Spleen (tissue), 11 donors: ENCODE data around the gene ZNF491. TPM values are rescaled to one million over a fixed set of nuclear protein-coding genes. Genes with fewer than 3 reads are reported as not detected.

Source experiments
- DNase-seq: peaks from one replicate; pipeline ENCODE4 v3.0.0-alpha.2; 2020
- H3K27ac ChIP-seq, 8 donors: fragments of 200-600 bp; sonication (generic) in 7 of 8; 1 replicate in 4 of 8; 2 replicates in 4 of 8; pipeline versions ENCODE4 v1.5.0 to v1.8.0; 2016 to 2021; ENCODE audit warnings: inconsistent platforms in 4 of 8, mild to moderate bottlenecking in 4 of 8, moderate library complexity in 1 of 8
- H3K27me3 ChIP-seq, 7 donors: fragments of 200-600 bp; sonication (generic) in 6 of 7; replicated peaks in 1 of 7; 1 replicate in 4 of 7; 2 replicates in 3 of 7; pipeline versions ENCODE4 v1.5.0 to v1.8.0; 2016 to 2021; ENCODE audit warnings: inconsistent platforms in 3 of 7, mild to moderate bottlenecking in 1 of 7
- H3K36me3 ChIP-seq, 6 donors: fragments of 200-600 bp; sonication (generic) in 5 of 6; 1 replicate in 4 of 6; 2 replicates in 2 of 6; pipeline versions ENCODE4 v1.5.0 to v1.8.0; 2016 to 2021; ENCODE audit warnings: inconsistent platforms in 2 of 6
- H3K4me1 ChIP-seq, 6 donors: fragments of 200-600 bp; sonication (generic) in 5 of 6; 1 replicate in 3 of 6; 2 replicates in 3 of 6; pipeline versions ENCODE4 v1.5.0 to v1.8.0; 2016 to 2021; ENCODE audit warnings: inconsistent platforms in 3 of 6
- H3K4me3 ChIP-seq, 8 donors: fragments of 200-600 bp; sonication (generic) in 7 of 8; 1 replicate in 4 of 8; 2 replicates in 4 of 8; pipeline versions ENCODE4 v1.5.0 to v1.8.0; 2016 to 2021; ENCODE audit warnings: inconsistent platforms in 4 of 8, mild to moderate bottlenecking in 4 of 8, moderate library complexity in 2 of 8
- H3K9me3 ChIP-seq, 8 donors: fragments of 200-600 bp; sonication (generic) in 7 of 8; 1 replicate in 4 of 8; 2 replicates in 4 of 8; pipeline versions ENCODE4 v1.5.0 to v1.8.0; 2016 to 2021; ENCODE audit warnings: inconsistent platforms in 4 of 8
- POLR2A ChIP-seq, 3 donors: fragments of 450-650 bp; IDR thresholded peaks; one replicate each; pipeline ENCODE4 v1.5.1; 2017; ENCODE audit warnings: antibody characterized with exemption in 3 of 3, mild to moderate bottlenecking in 1 of 3
- POLR2AphosphoS5 ChIP-seq, 3 donors: sonication (generic); formaldehyde crosslinking; IDR thresholded peaks; one replicate each; pipeline ENCODE4 v1.5.1; 2017; ENCODE audit warnings: antibody characterized with exemption in 3 of 3
- WGBS, 5 donors: extraction: QIAGEN DNeasy Blood & Tissue Kit in 3 of 5; methylation state at CpG; one replicate each; pipeline versions ENCODE4 v1.1.5 to v1.1.7; 2013 to 2018; 5-methylcytosine and 5-hydroxymethylcytosine counted together
- intact Hi-C: fragments of 100-400 bp; cut with DNase I; formaldehyde crosslinking; loops from one replicate; pipeline ENCODE4 v1.15.0; 2023; ENCODE audit warnings: low total_unique reads
- polyA plus RNA-seq, 3 donors: library from polyadenylated mRNA; stranded (reverse); fragments of 200-250 nt; gene quantifications; one replicate each; pipeline ENCODE4 v1.2.1, GENCODE V29; 2013
- total RNA-seq, 7 donors: library from RNA; depleted of rRNA in 3 of 7; stranded (reverse); fragments of >200 nt in 3 of 7; fragmentation: NEBNext Ultra II Directional in 4 of 7; extraction: Animal tissue kit (Norgen Biotek cat#: 25700) in 4 of 7; gene quantifications; one replicate each; pipeline versions ENCODE4 v1.1.0 to v1.2.1, GENCODE V29; 2016 to 2021
- TF ChIP-seq, protein P1 (sequence below), 11 experiments: fragments of 200-600 bp in 7 of 11; fragments of 450-650 bp in 4 of 11; sonication (generic) in 4 of 11; IDR thresholded peaks in 8 of 11; conservative IDR thresholded peaks in 3 of 11; 1 replicate in 7 of 11; 2 replicates in 4 of 11; pipeline versions ENCODE4 v1.4.0 to v1.8.0; 2016 to 2021; ENCODE audit warnings: antibody characterized with exemption in 11 of 11, inconsistent platforms in 4 of 11, mild to moderate bottlenecking in 1 of 11
- donor health status: healthy with polysubstance abuse.
- donor health status: DM: no; HTN: no; CAD: no; lungs with moderate emphysema.
- donor health status: DM: no; HTN: no; CAD: no.
- donor health status: Bipolar disorder and iron deficiency.
- donor health status: healthy.
- donor health status: DM: no; HTN: no; CAD: no.
- donor health status: DM: yes; HTN: yes; CAD: no.

ZNF491 gene
- total and polyA plus RNA-seq, 10 donors: 0.61 to 3.5 (median 2.3) TPM

DNA sequence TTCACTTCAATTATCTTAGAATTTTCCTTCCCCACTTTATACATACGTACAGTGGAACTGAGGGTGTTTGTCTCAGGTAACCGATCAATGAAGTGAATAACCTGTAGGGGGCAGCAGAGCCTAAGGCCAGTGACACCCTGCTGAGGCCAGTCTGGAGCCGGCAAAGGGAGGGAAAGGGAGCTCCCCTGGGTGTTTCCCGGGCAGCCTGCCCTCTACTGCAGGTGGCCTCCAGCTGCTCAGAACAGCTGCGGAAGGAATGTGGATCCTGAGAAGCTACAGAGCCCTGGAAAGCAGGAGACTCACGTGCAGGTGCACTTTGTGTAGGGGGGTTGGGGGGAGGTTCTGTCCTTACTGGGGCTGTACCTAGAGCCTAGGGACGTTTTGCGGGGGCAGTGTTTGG is 832 bp upstream of the ZNF491 start:
- peak; percentile 87 for DNase-seq
- H3K27ac ChIP-seq: peak overlapping the region in 4 of 8 donors; percentile 80 to 86 (median 82)
- H3K4me1 ChIP-seq: peaks cover 9 to 30% (median 21%) of the 10 kb centered on the region in 6 donors
- H3K9me3 ChIP-seq: peaks cover 0 to 16% (median 4%) of the 10 kb centered on the region in 8 donors
- TF ChIP-seq, protein P1, sequence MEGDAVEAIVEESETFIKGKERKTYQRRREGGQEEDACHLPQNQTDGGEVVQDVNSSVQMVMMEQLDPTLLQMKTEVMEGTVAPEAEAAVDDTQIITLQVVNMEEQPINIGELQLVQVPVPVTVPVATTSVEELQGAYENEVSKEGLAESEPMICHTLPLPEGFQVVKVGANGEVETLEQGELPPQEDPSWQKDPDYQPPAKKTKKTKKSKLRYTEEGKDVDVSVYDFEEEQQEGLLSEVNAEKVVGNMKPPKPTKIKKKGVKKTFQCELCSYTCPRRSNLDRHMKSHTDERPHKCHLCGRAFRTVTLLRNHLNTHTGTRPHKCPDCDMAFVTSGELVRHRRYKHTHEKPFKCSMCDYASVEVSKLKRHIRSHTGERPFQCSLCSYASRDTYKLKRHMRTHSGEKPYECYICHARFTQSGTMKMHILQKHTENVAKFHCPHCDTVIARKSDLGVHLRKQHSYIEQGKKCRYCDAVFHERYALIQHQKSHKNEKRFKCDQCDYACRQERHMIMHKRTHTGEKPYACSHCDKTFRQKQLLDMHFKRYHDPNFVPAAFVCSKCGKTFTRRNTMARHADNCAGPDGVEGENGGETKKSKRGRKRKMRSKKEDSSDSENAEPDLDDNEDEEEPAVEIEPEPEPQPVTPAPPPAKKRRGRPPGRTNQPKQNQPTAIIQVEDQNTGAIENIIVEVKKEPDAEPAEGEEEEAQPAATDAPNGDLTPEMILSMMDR (IDR thresholded peaks at IDR 0.05 in 8 of 11, conservative IDR thresholded peaks at IDR 0.05 in 3 of 11): peak; percentile 49 to 88 (median 84)
- TF ChIP-seq POLR2A (IDR thresholded peaks at IDR 0.05): no peak
- TF ChIP-seq POLR2AphosphoS5 (IDR thresholded peaks at IDR 0.05): peak in 2 of 3 donors; percentile 59
- intact Hi-C loops: loop anchor here (5.0 kb wide), 1 partner anchor 195 kb away; no protein-coding TSS in a partner anchor
- H3K4me3 ChIP-seq: peak overlapping the region in 3 of 8 donors; percentile 59 to 79 (median 70)
- H3K27me3 ChIP-seq: no peaks in the 10 kb centered on the region
- no peaks in the 10 kb centered on the region for H3K36me3 ChIP-seq
- 5 to 10% (median 7%) methylated on average over 8 of the region's 8 CpGs for WGBS, 5 donors

DNA sequence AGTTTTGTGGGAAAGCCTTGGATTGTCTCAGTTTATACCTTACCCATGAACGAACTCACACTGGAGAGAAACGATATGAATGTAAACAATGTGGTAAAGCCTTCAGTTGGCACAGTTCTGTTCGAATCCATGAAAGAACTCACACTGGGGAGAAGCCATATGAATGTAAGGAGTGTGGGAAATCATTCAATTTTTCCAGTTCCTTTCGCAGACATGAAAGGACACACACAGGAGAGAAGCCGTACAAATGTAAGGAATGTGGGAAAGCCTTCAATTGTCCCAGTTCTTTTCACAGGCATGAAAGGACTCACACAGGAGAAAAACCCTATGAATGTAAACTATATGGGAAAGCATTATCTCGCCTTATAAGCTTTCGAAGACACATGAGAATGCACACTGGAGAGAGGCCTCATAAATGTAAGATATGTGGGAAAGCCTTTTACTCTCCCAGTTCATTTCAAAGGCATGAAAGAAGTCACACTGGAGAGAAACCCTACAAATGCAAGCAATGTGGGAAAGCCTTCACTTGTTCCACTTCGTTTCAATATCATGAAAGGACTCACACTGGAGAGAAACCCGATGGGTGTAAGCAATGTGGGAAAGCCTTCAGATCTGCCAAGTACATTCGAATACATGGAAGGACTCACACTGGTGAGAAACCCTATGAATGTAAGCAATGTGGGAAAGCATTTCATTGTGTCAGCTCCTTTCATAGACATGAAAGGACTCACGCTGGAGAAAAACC is 8.2 kb downstream of the ZNF491 start:
- 90 to 96% (median 93%) methylated on average over 11 of the region's 11 CpGs for whole genome bisulfite sequencing, 5 donors
- H3K4me3 ChIP-seq: no peak overlapping the region

DNA sequence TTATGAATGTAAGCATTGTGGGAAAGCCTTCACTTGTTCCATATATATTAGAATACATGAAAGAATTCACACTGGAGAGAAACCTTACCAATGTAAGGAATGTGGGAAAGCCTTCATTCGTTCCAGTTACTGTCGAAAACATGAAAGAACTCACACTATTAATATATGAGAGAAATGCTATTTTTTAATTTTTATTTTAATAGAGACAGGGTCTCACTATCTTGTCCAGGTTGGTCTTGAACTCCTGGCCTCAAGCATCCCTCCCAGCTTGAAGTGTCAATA is 8.7 kb downstream of the ZNF491 start:
- DNase-seq: no peak
- Histone ChIP-seq H3K4me1 (peaks cover 0 to under 1% (median 0%) of the 10 kb centered on the region in 6 donors), H3K9me3 (peaks cover 13 to 77% (median 56%) of the 10 kb centered on the region in 8 donors), H3K27ac (no peak overlapping the region), H3K36me3 (peaks cover 0 to 33% (median 15%) of the 10 kb centered on the region in 6 donors), H3K27me3 (no peaks in the 10 kb centered on the region), H3K4me3 (no peak overlapping the region)
- TF ChIP-seq POLR2AphosphoS5 (IDR thresholded peaks at IDR 0.05) (no peak), POLR2A (IDR thresholded peaks at IDR 0.05) (no peak)
- TF ChIP-seq, protein P1 (IDR thresholded peaks at IDR 0.05 in 8 of 11, conservative IDR thresholded peaks at IDR 0.05 in 3 of 11): no peak
- intact Hi-C loops: no loop called here
- WGBS, 5 donors: 95 to 100% (median 97%) methylated on average over 2 of the region's 2 CpGs

More for the DNA sequence above, 8.2 kb downstream of the ZNF491 start:
- DNase-seq: no peak
- intact Hi-C loops: no loop called here
- no peaks in the 10 kb centered on the region for H3K4me1 ChIP-seq
- peaks cover 13 to 79% (median 56%) of the 10 kb centered on the region in 8 donors for H3K9me3 ChIP-seq
- H3K27me3 ChIP-seq: no peaks in the 10 kb centered on the region
- TF ChIP-seq, protein P1 (IDR thresholded peaks at IDR 0.05 in 8 of 11, conservative IDR thresholded peaks at IDR 0.05 in 3 of 11): no peak
- no peak for TF ChIP-seq POLR2AphosphoS5 (IDR thresholded peaks at IDR 0.05)
- TF ChIP-seq POLR2A (IDR thresholded peaks at IDR 0.05): no peak
- no peak overlapping the region for H3K27ac ChIP-seq
- peaks cover 0 to 33% (median 15%) of the 10 kb centered on the region in 6 donors for H3K36me3 ChIP-seq

DNA sequence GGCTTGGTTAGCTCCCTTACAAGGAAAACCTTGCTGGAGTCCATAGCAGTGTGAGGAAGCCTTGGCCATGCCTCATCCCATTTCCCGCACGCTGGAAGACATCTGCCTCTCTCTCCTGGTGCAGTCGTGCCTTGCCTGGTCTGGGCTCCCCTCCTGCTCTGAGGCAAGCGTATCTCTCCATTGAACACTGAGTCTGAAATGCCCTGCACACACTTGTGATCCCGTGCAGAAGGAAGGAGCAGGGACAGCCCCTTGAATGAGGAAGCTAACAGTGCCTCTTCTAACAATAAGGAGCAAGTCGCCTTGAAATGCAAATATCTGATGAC is 15.3 kb downstream of the ZNF491 start:
- Histone ChIP-seq H3K36me3 (no peaks in the 10 kb centered on the region), H3K4me3 (peak overlapping the region; percentile 75 to 96 (median 78)), H3K9me3 (peaks cover 0 to 16% (median 11%) of the 10 kb centered on the region in 8 donors), H3K27ac (peak overlapping the region; percentile 70 to 92 (median 88)), H3K27me3 (no peaks in the 10 kb centered on the region), H3K4me1 (peaks cover 5 to 30% (median 23%) of the 10 kb centered on the region in 6 donors)
- WGBS, 5 donors: 2 to 15% (median 6%) methylated on average over 6 of the region's 6 CpGs
- no peak for DNase-seq
- intact Hi-C loops: no loop called here
- TF ChIP-seq POLR2AphosphoS5 (IDR thresholded peaks at IDR 0.05): no peak
- TF ChIP-seq, protein P1 (IDR thresholded peaks at IDR 0.05 in 8 of 11, conservative IDR thresholded peaks at IDR 0.05 in 3 of 11): no peak
- TF ChIP-seq POLR2A (IDR thresholded peaks at IDR 0.05): no peak
